Motor neuron (in vitro differentiated cells): ENCODE results near the gene GPC6. TPM values are rescaled to one million over a fixed set of nuclear protein-coding genes. Genes with fewer than 3 reads are reported as not detected.

Source experiments
- ATAC-seq, 8 experiments: fragments of 200-7000 bp; cut with Tn5 transposase; replicated peaks in 6 of 8; 2 replicates each; pipeline ENCODE4 v1.8.0; 2021; ENCODE audit warnings: mild to moderate bottlenecking in 8 of 8, moderate library complexity in 8 of 8
- H3K27ac ChIP-seq, 2 donors: fragments of 250-450 bp; sonication (Bioruptor Pico); 2 replicates each; pipeline ENCODE4 v1.9.0; 2021; ENCODE audit warnings: antibody characterized with exemption in 2 of 2, mild to moderate bottlenecking in 2 of 2, moderate library complexity in 1 of 2
- H3K4me1 ChIP-seq, 2 donors: fragments of 250-450 bp; sonication (Bioruptor Pico); replicated peaks in 1 of 2; 2 replicates each; pipeline ENCODE4 v1.6.1; 2021; ENCODE audit warnings: antibody characterized with exemption in 2 of 2, mild to moderate bottlenecking in 2 of 2, moderate library complexity in 1 of 2
- H3K4me3 ChIP-seq, 5 donors: fragments of 250-450 bp; sonication (Bioruptor Pico); 2 replicates each; pipeline ENCODE4 v1.9.0; 2021; ENCODE audit warnings: antibody characterized with exemption in 5 of 5, mild to moderate bottlenecking in 5 of 5, moderate library complexity in 4 of 5
- WGBS, 10 experiments: fragments of 450-650 bp; shearing (Covaris generic); methylation state at CpG; one replicate each; pipeline ENCODE4 v1.0.0; 2022; 5-methylcytosine and 5-hydroxymethylcytosine counted together
- in situ Hi-C, 9 experiments: fragments of 400-800 bp; cut with MboI; loops; one replicate each; pipeline ENCODE4 v1.15.0; 2021; ENCODE audit warnings: low sequenced_read_pairs in 9 of 9, low pct_unique_long_range_greater_than_20kb in 2 of 9; ENCODE audit not compliant: unreplicated experiment in 9 of 9
- total RNA-seq, 8 experiments: library from RNA; unstranded; fragments of 300-600 nt; gene quantifications; 2 replicates each; pipeline versions ENCODE4 v1.2.3 to v1.2.4, GENCODE V29; 2022

Gene GPC6
- total RNA-seq, 8 experiments from 2014 or later, result 1.8 to 52.4 (median 15.5) TPM

DNA sequence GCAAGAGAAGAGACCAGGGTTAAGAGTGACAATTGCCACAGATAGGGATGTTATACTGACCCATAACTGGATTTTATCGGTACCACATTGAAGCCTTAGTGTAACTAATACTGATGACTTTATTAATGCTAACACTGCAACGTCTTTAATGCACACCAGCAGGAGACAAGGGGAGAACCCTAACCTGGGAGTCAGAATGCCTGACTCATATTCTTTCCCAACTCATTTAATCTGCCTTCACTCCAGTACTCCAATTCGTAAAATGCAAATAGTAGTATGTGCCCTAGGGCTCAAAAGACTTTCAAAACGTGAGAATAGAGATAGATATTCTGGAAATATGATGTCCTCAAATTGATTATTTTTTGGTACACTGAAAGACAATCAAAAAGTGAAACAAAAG, 62.4 kb downstream of the GPC6 start:
- peaks cover 0 to 6% of the 10 kb centered on the region in 2 donors for H3K4me1 ChIP-seq
- H3K27ac ChIP-seq, result no peak overlapping the region
- WGBS, 10 experiments, result 16 to 100% (median 68%) methylated on average over 2 to 4 of the region's 4 CpGs
- in situ Hi-C loops, result no loop called here
- no peak overlapping the region for H3K4me3 ChIP-seq
- peak in 3 of 8 experiments; percentile 55 to 68 (median 56) for ATAC-seq

DNA sequence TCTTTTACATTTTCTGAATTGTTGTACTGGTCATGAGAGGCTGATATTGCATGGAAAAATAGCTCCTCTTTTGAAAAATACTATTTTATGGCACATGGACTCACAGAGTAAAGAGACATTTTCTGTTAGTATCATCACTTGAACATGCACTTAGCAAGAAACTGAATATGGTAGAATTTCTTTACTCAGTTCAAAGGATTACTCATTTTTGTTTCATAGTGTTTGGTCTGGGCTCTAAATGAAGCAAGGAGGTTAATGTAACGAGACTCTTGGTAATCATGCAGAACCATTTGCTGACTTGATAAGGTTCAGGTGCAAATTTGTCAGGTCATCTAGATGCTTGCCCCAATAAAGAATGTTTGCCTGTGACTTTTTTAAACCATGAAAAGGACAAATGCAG, 63.2 kb downstream of the GPC6 start:
- no peaks in the 10 kb centered on the region for H3K4me1 ChIP-seq
- no peak overlapping the region for H3K27ac ChIP-seq
- H3K4me3 ChIP-seq, result no peak overlapping the region
- peak in 1 of 8 experiments; percentile 25 for ATAC-seq
- in situ Hi-C loops, result no loop called here
- whole genome bisulfite sequencing, 10 experiments, result 17 to 100% (median 86%) methylated on average over 1 of the region's 1 CpG; no CpG with 5 or more reads in 3 of the 10 experiments

DNA sequence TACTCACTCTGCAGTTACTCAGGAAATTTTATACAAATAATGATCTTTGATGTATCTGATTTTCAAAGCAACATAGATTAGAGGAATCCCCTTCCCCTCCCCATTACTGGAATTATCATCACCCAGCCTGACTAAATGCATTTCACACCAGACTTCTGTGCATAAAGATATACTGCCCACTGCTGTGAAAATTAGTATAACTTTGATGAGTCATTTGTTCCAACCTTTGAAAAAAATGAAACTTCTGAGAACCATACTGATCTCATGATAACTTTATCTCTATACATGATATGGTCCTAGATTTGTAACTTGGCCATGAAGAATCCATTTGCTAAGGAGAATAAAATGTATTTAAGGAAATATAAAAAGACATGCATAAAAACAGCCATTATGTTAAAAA, 63.9 kb downstream of the GPC6 start:
- H3K4me3 ChIP-seq, result no peak overlapping the region
- ATAC-seq, result peak; percentile 28 to 75 (median 41)
- no peaks in the 10 kb centered on the region for H3K4me1 ChIP-seq
- in situ Hi-C loops, result no loop called here
- peak overlapping the region in 1 of 2 donors; percentile 30 for H3K27ac ChIP-seq

DNA sequence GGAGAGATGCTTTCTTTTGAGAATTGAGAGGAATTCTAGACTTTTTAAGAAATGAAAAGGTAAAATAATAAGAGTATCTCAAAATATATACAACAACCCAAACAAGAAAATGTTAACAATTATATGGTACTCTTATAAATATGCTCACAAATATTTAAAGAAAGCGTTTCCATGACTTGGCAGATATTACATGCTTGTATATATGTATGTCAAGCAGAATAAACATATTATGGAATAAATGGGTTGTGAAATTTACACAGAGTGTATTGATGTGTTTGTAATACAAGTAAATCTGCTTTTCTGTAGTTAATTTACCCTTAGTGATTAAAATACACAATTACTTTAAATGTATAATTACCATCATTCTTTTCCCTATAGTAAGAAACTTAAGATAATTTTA, 65.8 kb downstream of the GPC6 start:
- in situ Hi-C loops, result no loop called here
- H3K4me1 ChIP-seq, result no peaks in the 10 kb centered on the region
- WGBS, 10 experiments, result 0 to 100% (median 79%) methylated on average over 1 of the region's 1 CpG
- ATAC-seq, result no peak
- H3K4me3 ChIP-seq, result no peak overlapping the region
- H3K27ac ChIP-seq, result no peak overlapping the region

DNA sequence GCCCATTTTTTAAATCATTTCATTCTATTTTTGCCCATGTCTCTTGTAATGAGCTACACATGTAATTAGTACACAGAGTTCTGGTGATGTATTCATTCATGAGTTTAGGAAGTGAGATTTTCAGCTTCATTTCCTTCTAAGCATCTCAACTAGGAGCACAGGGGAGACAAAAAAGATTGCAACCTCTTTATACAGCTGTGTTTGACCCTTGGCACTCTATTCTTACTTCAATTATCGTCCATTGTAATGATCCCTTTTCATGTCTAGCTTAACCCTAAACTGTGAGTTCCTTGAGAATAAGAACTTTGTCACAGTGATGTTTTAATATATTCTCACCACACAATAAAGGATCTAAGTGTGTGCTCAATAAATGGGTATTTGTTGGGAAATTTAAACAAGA, 67.1 kb downstream of the GPC6 start:
- in situ Hi-C loops, result no loop called here
- ATAC-seq, result no peak
- whole genome bisulfite sequencing, 10 experiments, result 9 to 100% (median 35%) methylated on average over 1 of the region's 1 CpG; no CpG with 5 or more reads in 2 of the 10 experiments
- no peak overlapping the region for H3K4me3 ChIP-seq
- H3K4me1 ChIP-seq, result peaks cover 6 to 8% of the 10 kb centered on the region in 2 donors
- H3K27ac ChIP-seq, result no peak overlapping the region

DNA sequence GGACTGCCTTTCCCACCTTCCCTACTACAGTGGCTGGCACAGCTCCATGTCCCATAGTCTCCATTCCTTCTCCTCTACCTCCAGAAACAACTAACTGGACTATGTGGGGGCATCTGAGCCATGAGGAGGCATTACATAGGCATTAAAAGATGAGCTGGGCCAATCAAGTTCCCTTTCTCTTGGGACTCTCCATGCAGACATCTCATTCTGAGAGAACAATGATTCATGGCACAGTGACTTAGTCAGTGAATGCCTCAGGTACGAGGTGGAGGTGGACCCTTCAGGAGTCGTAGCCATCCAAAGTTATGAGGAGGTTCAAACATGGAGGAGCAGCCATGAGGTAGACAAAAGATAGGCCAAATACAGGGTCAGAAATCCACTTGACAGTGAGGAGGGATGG, 70.0 kb downstream of the GPC6 start:
- in situ Hi-C loops, result no loop called here
- H3K4me1 ChIP-seq, result peaks cover 9 to 18% of the 10 kb centered on the region in 2 donors
- 14 to 100% (median 71%) methylated on average over 1 to 2 of the region's 2 CpGs; no CpG with 5 or more reads in 6 of the 10 experiments for WGBS, 10 experiments
- no peak for ATAC-seq
- no peak overlapping the region for H3K27ac ChIP-seq
- H3K4me3 ChIP-seq, result no peak overlapping the region

DNA sequence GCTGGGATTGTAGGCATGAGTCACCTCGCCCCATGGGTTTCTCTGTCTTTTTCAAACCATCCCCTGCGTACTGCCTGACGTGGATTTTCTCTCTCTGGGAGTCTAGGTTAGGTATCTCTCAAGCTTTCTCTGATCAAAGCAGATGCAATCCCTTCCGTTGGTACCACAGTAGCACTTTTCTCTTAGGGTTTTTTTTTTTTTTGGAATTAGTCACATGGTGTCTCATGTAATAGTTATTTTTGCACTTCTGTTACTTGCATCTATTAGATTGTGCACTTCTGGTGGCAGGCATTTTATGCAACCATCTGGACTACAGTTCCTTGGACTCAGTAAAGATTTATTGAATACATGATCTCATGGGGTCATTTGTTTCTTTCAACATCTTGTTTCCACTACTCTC, 72.1 kb downstream of the GPC6 start:
- ATAC-seq, result peak; percentile 30 to 97 (median 93)
- Histone ChIP-seq H3K27ac (peak overlapping the region; percentile 14 to 75), H3K4me1 (peaks cover 9 to 18% of the 10 kb centered on the region in 2 donors), H3K4me3 (no peak overlapping the region)
- 0 to 100% (median 65%) methylated on average over 1 to 4 of the region's 4 CpGs for WGBS, 10 experiments
- in situ Hi-C loops, result no loop called here

DNA sequence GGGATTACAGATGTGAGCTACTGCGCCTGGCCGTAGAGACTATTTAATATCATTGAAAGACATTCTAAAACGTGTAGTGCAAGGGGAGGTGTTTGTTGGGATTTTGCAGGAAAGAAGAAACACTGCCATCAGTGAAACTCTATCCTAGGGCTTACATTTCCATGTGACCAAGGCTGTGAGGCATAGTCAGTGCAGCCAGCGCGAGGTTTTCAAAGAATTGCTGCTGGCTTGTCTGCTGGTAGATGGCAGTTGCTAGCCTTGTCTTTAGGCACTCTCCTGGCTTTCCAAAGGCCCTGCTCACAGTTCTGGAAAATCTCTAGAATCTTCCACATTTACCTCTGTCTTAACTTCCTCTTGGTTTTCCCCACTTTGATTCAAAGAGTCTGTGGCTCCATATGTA, 77.5 kb downstream of the GPC6 start:
- H3K27ac ChIP-seq, result no peak overlapping the region
- ATAC-seq, result no peak
- WGBS, 10 experiments, result 50 to 100% (median 93%) methylated on average over 1 to 5 of the region's 5 CpGs; no CpG with 5 or more reads in 1 of the 10 experiments
- in situ Hi-C loops, result no loop called here
- no peak overlapping the region for H3K4me3 ChIP-seq
- H3K4me1 ChIP-seq, result peaks cover 3 to 9% of the 10 kb centered on the region in 2 donors

DNA sequence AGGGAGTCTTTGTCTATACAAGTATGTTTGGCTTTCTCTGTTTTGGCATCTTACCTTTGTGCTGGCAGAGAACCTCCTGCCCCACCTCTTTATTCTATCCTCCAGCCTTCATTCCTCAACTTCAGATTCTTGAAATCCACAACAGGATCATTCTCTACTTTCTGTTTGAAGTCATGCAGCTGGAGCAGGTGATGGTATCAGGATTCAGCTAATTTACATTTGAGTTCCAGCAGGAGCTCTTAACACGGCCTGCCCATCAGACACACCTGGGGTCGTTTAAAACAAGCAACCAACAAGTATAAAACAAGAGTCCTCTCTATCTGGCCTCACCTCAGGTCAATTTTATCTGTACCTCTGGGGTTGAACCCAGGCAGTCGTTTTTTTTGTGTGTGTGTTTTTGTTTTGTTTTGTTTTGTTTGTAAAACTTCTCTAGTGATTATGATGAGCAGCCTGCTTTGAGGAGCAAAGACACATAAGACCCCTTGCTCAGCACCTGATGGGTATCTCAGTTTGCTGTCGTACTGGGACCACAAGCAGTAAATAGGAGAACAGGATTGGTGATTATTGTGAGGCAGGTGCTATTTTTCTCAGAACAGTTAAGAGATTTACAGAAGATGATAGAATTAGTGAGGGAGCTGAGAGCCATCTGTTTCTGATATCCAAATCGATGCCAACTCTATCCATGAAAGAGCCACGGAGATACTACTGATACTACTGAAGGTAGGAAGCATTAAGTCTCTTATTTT, 78.4 kb downstream of the GPC6 start:
- peaks cover 3 to 8% of the 10 kb centered on the region in 2 donors for H3K4me1 ChIP-seq
- ATAC-seq, result no peak
- H3K4me3 ChIP-seq, result no peak overlapping the region
- WGBS, 10 experiments, result 33 to 82% (median 60%) methylated on average over 1 to 5 of the region's 6 CpGs; no CpG with 5 or more reads in 1 of the 10 experiments
- in situ Hi-C loops, result no loop called here
- H3K27ac ChIP-seq, result no peak overlapping the region

DNA sequence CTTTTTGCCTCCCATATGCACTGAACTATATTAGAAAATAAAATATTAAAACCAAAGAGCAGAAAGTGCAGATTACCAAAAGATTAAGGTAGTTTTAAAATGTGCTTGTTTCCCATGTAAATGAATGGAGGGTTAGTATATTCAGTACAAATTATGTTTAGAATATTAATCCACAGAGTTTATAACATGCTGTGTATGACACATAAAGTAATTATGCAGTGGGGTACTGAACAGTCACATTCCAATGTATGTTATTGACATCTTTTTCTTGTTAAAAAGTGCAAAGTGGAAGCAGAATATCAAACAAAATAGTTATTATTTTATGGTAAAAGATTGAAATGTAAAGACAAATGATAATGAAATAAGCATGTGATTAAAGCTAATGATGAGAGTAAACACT, 79.3 kb downstream of the GPC6 start:
- H3K27ac ChIP-seq, result no peak overlapping the region
- no peak for ATAC-seq
- in situ Hi-C loops, result no loop called here
- peaks cover 12 to 15% of the 10 kb centered on the region in 2 donors for H3K4me1 ChIP-seq
- no peak overlapping the region for H3K4me3 ChIP-seq

DNA sequence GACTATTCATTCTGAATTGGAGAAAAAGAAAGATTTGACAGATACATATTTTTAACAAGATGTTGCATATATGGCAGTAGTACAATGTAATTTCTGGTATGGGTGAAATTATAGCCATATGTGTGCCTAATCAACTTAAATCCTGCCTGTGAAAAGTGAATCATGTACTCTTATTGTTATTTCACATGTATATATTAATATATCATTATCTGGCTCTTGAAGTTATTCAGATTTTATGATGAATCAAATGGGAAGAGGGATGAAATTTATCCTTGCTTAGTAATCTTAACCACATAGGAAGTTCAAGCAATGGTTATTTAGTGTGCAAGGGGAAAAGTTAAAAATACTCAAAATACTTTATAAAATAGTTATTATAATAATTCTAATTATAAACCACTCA, 80.5 kb downstream of the GPC6 start:
- H3K27ac ChIP-seq, result no peak overlapping the region
- no peak for ATAC-seq
- in situ Hi-C loops, result no loop called here
- H3K4me3 ChIP-seq, result no peak overlapping the region
- H3K4me1 ChIP-seq, result peaks cover 15 to 16% of the 10 kb centered on the region in 2 donors

DNA sequence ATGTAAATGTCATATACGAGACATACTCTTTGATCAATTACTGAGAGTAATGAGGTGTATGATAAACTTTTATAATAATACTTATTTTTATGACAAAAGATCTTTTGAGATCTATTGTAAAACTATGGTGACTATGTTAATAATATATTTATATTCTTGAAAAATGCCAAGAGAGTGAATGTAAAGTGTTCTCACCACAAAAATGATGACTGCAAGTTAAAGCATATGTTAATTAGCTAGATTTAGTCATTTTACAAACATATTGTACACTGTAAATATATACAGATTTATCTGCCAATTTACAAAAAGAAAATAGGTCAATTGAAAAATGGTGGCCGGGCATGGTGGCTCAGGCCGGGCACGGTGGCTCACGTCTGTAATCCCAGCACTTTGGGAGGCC, 81.0 kb downstream of the GPC6 start:
- H3K4me1 ChIP-seq, result peaks cover 15 to 16% of the 10 kb centered on the region in 2 donors
- no peak overlapping the region for H3K27ac ChIP-seq
- no peak for ATAC-seq
- in situ Hi-C loops, result no loop called here
- 59 to 100% (median 93%) methylated on average over 1 to 5 of the region's 5 CpGs; no CpG with 5 or more reads in 1 of the 10 experiments for WGBS, 10 experiments
- H3K4me3 ChIP-seq, result no peak overlapping the region

DNA sequence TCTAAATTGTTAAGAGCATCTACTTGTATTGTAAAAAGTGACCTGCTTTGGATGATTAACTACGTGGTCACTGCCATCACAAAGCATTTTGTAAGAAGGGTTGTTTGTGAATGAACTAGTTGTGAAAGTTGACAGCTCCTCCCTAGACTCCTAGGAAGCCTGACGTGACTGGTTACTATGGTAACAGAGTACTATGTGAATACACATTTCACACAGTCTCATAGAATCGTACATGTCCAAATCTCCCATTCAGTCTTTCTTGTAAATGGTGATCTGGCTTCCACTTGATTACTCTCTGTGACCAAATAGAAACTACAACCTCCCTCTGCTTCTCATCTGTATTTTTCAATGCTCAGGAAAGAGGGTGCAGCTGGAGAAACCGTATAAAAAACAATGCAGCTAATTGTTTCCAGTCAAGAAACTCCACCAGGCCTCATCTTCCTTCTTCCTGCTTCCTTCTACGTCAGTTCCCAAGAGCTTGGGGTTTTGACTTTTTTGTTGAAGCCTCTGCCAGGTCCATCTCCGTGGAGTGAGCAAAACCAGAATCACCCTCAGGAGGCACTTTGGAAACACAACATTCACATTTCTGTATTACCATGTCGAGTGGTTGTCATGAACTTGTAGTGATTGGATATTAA, 83.4 kb downstream of the GPC6 start:
- H3K4me1 ChIP-seq, result peaks cover 16 to 18% of the 10 kb centered on the region in 2 donors
- H3K27ac ChIP-seq, result peak overlapping the region; percentile 57 to 78
- peak; percentile 49 to 100 (median 99) for ATAC-seq
- WGBS, 10 experiments, result 6 to 58% (median 26%) methylated on average over 2 to 7 of the region's 7 CpGs
- in situ Hi-C loops, result no loop called here
- peak overlapping the region in 2 of 5 donors; percentile 3 to 7 for H3K4me3 ChIP-seq

DNA sequence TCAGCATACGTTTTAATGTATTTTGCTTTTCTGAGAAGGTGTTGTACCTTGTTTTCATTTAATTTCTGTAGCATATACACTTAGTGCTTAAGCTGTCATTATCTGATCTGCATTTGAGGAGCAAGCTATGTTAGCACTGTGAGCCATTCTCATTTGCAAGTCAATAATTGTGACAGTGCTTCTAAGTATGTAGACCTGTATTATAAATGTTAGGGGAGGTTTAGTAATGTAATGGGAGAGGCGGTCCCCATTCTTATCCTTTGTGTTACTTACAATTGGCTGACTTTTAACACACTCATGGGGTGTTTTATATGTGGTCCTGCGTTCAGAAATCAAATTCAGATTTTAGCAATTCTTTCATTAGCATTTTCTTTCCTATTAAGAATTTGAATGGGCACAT, 90.2 kb downstream of the GPC6 start:
- WGBS, 10 experiments, result 0 to 100% (median 22%) methylated on average over 1 to 3 of the region's 3 CpGs

More for the DNA sequence above, 90.2 kb downstream of the GPC6 start:
- ATAC-seq, result peak in 7 of 8 experiments; percentile 54 to 84 (median 71)
- Histone ChIP-seq H3K4me1 (peaks cover 37 to 61% of the 10 kb centered on the region in 2 donors), H3K27ac (no peak overlapping the region), H3K4me3 (no peak overlapping the region)
- in situ Hi-C loops, result no loop called here
